Measurements from ENCODE around the gene HHAT. TPM values are rescaled to one million over a fixed set of nuclear protein-coding genes. Genes with fewer than 3 reads are reported as not detected.
A peak's percentile ranks its signal among the peaks of the same experiment; 100 is the strongest.

HHAT gene
- total RNA-seq, 2 donors from 2014 or later, result 1.2 to 1.5 TPM

DNA sequence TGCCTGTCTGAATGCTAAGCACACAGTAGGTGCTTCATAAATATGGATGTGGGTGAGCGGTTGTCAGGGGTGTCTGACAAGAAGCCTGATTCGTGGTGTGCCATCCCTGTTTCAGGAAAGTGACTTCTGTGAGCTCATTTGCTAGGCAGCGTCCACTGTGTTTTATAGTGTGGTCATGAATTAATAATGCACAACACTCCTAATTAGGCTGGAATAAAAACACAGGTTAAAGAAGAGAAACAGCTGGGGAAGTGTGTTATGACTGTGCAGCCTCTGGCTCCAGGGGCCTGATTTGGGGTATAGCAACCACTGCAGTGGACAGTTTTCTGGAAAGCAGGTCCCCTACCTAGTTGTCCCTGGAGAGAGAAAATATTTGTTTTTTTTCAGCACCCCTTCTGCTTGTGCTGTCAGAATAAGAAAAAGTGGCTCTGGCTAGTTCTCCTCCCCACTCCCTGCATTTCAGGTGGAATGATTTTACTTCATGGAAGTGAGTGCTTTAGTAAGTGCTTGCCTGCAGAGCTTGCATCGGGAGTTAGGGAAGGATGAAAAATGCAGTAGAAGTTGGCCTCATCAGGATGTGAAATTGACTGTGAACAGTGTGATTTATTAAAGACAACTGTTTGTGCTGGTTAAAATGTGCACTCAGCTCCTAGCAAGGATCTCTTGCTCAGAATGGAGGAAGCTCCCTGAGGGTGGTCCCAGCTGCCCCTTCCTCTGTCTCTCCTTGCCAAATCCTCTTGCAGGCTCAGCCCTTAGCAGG, 333.8 kb downstream of the HHAT start:
- Mint-ChIP-seq H3K9me3 (peaks cover 2 to 3% of the 10 kb centered on the region in 2 donors), H3K4me1 (ENCODE audit: low read depth) (no peaks in the 10 kb centered on the region), H3K4me3 (no peak overlapping the region), H3K27ac (no peak overlapping the region), H3K27me3 (ENCODE audit: low read depth) (no peaks in the 10 kb centered on the region), H3K36me3 (ENCODE audit: insufficient read depth in 2 of 2) (no peaks in the 10 kb centered on the region)
- ATAC-seq (replicated peaks in 1 of 2), result no peak
- no peak for DNase-seq

DNA sequence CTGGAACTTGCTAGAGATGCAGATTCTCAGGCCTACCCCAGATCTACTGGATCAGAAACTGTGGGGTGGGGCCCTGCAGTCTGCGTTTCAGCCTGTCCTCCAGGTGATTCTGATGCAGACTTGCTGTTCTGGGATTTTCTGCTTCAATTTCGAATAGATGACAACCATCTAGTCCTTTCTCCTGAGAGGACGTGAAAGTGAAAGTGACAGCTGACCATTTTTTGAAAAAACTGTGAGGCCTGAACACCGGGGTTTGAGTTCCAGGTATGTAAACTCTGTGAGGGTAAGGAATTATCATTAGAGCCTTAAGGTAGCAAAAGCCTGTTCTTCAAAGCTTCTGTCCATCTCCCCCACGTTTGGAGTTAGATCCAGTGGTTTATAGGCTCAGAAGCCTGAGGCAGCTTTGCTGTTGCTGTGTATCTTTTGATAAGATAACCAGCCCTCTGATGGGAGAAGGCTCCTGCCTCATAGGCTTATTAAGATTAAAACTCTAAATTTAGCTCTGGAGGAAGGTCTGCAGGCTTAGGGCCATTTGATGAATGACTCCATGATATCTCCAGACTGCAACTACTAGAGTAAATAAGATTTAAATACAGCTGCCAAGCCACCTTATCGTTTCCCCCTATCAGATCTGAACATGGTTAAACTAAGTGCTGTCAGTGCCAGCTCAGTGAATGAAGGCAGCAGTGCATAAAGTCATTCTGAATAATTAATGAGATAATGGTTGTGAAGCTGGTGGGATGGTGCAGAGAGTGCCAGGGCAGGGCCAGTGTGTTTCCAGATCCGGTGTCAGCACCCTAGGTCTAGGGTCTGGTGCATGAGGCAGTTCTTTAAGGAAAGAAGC, 335.2 kb downstream of the HHAT start:
- Mint-ChIP-seq H3K27me3 (ENCODE audit: low read depth) (no peaks in the 10 kb centered on the region), H3K27ac (no peak overlapping the region), H3K4me3 (no peak overlapping the region), H3K36me3 (ENCODE audit: insufficient read depth in 2 of 2) (no peaks in the 10 kb centered on the region), H3K9me3 (no peaks in the 10 kb centered on the region), H3K4me1 (ENCODE audit: low read depth) (no peaks in the 10 kb centered on the region)
- DNase-seq (no peak), ATAC-seq (replicated peaks in 1 of 2) (no peak)

DNA sequence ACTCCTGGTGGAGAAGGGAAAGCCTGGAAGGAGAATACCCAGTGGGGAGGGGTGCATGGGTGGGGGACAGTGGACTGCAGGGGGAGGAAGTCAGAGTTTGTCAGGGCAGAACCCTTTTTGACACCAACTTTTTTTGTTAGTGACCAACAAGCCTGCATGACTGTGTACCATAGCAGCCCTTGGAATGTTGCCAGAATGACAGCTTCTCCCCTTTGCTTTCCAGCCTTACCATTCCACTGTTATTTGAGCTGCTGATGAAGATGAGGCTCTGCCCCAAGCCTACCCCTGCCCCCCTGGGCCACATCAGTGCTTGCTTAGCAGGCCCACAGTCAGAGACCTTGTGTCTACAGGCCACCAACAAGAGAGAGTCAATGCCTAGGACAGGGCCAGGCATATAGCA, 341.2 kb downstream of the HHAT start:
- ATAC-seq (replicated peaks in 1 of 2), result no peak
- Mint-ChIP-seq H3K36me3 (ENCODE audit: insufficient read depth in 2 of 2) (no peaks in the 10 kb centered on the region), H3K27ac (no peak overlapping the region), H3K4me1 (ENCODE audit: low read depth) (no peaks in the 10 kb centered on the region), H3K27me3 (ENCODE audit: low read depth) (no peaks in the 10 kb centered on the region), H3K9me3 (no peaks in the 10 kb centered on the region), H3K4me3 (no peak overlapping the region)
- no peak for DNase-seq

DNA sequence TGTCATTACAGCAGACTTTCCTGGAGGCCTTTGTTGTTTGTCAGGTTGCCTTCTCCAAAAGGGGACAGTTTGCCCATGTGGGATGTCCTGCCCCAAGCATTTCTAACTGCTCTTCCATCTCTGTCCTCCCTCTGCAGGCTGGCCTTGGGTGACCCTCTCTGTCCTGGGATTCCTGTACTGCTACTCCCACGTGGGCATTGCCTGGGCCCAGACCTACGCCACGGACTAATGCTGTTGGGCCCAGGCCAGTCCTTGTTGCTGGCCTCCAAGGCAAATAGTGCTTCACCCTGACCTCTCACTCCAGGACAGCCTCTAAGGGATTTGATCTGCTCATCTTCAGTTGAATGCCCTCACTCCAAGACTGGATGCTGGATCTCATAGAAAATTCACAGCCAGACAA, 345.4 kb downstream of the HHAT start:
- no peaks in the 10 kb centered on the region for H3K4me1 Mint-ChIP-seq (ENCODE audit: low read depth)
- H3K4me3 Mint-ChIP-seq, result no peak overlapping the region
- no peak overlapping the region for H3K27ac Mint-ChIP-seq
- no peaks in the 10 kb centered on the region for H3K9me3 Mint-ChIP-seq
- ATAC-seq (replicated peaks in 1 of 2) (no peak), DNase-seq (no peak)
- H3K27me3 Mint-ChIP-seq (ENCODE audit: low read depth), result no peaks in the 10 kb centered on the region
- no peaks in the 10 kb centered on the region for H3K36me3 Mint-ChIP-seq (ENCODE audit: insufficient read depth in 2 of 2)

DNA sequence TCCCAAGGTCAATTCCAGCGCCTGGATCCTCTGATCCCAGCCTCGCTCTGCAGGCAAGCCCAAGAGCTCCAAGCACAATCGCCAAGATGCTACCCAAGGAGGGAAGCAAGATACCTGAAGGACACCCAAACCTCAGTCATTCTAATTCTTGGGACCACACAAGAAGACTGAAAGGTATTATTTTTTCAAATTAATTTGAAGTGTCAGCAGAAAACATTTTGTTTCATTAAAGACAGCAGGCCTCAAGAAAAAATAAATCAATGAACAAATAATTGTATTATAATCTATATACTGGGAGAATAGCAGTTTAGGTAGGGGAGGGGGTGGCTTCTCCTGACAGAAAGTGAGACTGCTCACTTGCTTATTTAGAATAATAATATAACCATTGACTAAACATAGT, 347.8 kb downstream of the HHAT start:
- DNase-seq, result no peak
- ATAC-seq (replicated peaks in 1 of 2), result no peak
- H3K27me3 Mint-ChIP-seq (ENCODE audit: low read depth), result no peaks in the 10 kb centered on the region
- H3K4me1 Mint-ChIP-seq (ENCODE audit: low read depth), result no peaks in the 10 kb centered on the region
- no peaks in the 10 kb centered on the region for H3K36me3 Mint-ChIP-seq (ENCODE audit: insufficient read depth in 2 of 2)
- H3K4me3 Mint-ChIP-seq, result no peak overlapping the region
- no peak overlapping the region for H3K27ac Mint-ChIP-seq
- H3K9me3 Mint-ChIP-seq, result no peaks in the 10 kb centered on the region

DNA sequence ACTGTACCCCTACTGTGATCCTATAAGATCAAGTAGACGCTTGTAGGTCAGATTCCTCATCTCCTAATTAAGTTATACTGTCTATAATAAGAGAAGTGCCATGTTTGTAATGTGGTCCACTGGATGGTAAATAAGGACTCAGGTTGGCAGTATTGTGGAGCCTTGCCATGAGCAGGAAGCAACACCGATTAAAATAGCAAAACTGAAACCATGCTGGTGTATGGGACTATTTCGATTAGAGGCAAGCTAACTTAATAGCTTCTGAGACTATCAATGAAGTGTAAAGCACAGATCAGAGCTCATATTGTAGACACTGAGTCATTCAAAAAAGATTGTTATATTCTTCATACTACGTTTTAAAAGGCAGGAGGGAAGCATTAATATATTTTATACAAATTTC, 348.8 kb downstream of the HHAT start:
- no peak overlapping the region for H3K27ac Mint-ChIP-seq
- no peaks in the 10 kb centered on the region for H3K9me3 Mint-ChIP-seq
- no peak for ATAC-seq (replicated peaks in 1 of 2)
- H3K36me3 Mint-ChIP-seq (ENCODE audit: insufficient read depth in 2 of 2), result no peaks in the 10 kb centered on the region
- H3K27me3 Mint-ChIP-seq (ENCODE audit: low read depth), result no peaks in the 10 kb centered on the region
- H3K4me3 Mint-ChIP-seq, result no peak overlapping the region
- H3K4me1 Mint-ChIP-seq (ENCODE audit: low read depth), result no peaks in the 10 kb centered on the region
- no peak for DNase-seq

DNA sequence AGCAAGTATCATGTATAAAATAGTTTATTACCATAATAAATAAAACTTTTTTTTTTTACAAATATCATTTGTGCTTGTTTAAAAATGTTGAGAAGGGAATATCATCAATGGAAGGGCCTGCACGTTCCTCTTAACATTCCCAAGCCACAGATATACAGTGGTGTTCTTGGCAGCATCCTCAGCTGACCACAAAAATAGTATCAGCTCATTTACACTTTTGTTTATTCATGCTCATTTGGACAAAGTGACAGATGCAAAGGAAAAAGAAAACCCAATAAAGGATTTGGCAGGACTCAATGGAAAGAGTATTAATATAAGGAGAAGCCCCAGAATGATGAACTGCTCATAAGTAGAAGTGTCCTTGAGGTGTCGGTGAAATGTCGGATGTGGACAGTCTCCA, 349.6 kb downstream of the HHAT start:
- H3K4me1 Mint-ChIP-seq (ENCODE audit: low read depth), result no peaks in the 10 kb centered on the region
- no peak overlapping the region for H3K27ac Mint-ChIP-seq
- DNase-seq (no peak), ATAC-seq (replicated peaks in 1 of 2) (no peak)
- no peak overlapping the region for H3K4me3 Mint-ChIP-seq
- no peaks in the 10 kb centered on the region for H3K36me3 Mint-ChIP-seq (ENCODE audit: insufficient read depth in 2 of 2)
- no peaks in the 10 kb centered on the region for H3K27me3 Mint-ChIP-seq (ENCODE audit: low read depth)
- H3K9me3 Mint-ChIP-seq, result no peaks in the 10 kb centered on the region

DNA sequence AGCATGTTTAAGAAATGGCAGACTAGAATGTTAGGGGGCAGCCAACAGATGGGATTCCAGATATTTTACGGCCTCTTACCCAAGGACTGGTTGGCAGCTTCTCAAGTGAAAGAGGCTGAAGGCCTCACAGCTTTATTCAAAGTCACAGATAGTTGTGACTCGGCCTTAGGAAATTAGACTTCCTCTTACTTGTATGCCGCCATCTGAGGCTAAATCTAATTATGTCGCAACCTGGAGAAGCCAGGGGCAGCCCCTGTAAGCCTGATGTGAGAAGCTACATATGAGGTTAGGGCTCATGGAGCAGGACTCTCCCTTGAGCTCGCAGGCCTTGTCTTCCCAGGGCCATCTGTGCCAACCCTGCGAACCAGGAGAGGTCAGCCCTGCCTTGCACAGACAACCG, 352.5 kb downstream of the HHAT start:
- ATAC-seq (replicated peaks in 1 of 2) (no peak), DNase-seq (no peak)
- Mint-ChIP-seq H3K4me3 (no peak overlapping the region), H3K36me3 (ENCODE audit: insufficient read depth in 2 of 2) (no peaks in the 10 kb centered on the region), H3K9me3 (no peaks in the 10 kb centered on the region), H3K27ac (no peak overlapping the region), H3K4me1 (ENCODE audit: low read depth) (peaks cover 7% of the 10 kb centered on the region), H3K27me3 (ENCODE audit: low read depth) (no peaks in the 10 kb centered on the region)

DNA sequence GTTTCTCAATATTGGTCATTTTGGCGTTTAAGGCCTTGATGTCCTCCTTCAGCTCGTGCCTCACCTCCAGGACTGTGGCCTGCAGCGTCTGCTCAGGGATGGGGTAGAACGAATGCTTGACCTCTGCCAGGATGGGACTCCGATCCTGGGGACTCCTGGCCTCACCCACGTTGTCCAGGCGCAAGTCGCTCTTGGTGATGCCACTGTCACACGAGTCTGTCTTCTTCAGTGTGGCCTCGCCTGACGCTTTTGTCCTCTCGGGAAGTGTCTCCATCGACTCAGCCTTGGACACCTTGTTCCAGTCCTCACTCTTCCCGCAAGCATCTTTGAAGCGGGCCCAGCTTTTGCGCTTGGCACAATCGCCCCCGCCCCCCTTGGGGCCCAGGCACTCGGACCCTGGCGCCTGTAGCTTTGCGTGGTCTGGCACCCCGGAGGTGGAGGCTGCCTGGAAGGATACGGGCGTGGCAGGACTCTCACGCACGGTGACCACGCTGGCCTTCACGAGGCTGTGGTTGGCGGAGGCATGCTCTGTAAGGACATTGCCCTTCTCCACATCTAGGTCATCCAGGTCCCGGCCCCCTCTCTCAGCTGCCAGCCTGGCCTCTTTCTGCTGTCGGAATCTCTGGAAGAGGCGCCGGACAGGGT, 354.8 kb downstream of the HHAT start:
- Mint-ChIP-seq H3K27ac (no peak overlapping the region), H3K4me1 (ENCODE audit: low read depth) (peaks cover 21% of the 10 kb centered on the region), H3K4me3 (no peak overlapping the region), H3K9me3 (no peaks in the 10 kb centered on the region), H3K27me3 (ENCODE audit: low read depth) (peaks cover 4% of the 10 kb centered on the region), H3K36me3 (ENCODE audit: insufficient read depth in 2 of 2) (no peaks in the 10 kb centered on the region)
- no peak for ATAC-seq (replicated peaks in 1 of 2)
- no peak for DNase-seq

DNA sequence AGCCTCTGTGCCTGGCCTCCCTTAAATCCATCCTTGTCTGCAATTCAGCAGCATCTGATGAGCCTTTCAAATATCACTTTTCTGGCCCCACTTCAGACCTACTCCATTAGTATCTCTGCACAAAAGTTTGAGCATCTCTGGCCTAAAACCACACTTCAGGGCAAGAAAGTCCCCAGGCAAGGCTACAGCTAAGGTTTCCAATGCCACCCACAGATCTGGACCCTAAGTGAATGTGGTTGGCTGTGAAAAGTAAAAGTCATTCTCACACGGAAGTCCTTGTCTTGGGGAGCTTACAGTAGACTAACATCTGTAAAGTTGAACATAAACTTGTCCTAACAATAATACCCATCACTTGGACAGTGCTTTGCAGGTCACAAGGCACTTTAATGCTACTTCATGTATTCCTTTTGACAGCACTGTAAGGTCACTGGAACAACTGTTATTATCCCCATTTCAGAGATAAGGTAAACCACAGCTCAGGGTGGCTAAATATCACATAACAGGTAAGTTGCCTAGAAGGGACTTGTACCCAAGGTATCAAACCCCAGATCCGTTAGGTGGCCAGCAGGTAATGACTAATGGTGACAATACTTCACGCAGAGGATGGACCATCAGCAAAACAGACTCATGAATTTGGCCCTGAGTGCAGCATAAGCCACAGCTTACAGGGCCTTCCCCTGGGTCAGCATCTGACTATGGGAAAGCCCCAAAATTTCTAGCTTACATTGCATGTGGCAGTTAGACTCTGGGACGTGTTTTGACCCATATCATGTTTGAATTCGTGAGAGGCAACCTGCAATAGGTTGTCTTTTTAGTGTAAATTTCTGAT, 356.0 kb downstream of the HHAT start:
- peak; percentile 59 to 68 for ATAC-seq (replicated peaks in 1 of 2)
- Mint-ChIP-seq H3K4me3 (no peak overlapping the region), H3K27ac (no peak overlapping the region), H3K4me1 (ENCODE audit: low read depth) (peaks cover 33% of the 10 kb centered on the region), H3K27me3 (ENCODE audit: low read depth) (peaks cover 4% of the 10 kb centered on the region), H3K36me3 (ENCODE audit: insufficient read depth in 2 of 2) (no peaks in the 10 kb centered on the region), H3K9me3 (no peaks in the 10 kb centered on the region)
- peak; percentile 20 to 28 for DNase-seq

DNA sequence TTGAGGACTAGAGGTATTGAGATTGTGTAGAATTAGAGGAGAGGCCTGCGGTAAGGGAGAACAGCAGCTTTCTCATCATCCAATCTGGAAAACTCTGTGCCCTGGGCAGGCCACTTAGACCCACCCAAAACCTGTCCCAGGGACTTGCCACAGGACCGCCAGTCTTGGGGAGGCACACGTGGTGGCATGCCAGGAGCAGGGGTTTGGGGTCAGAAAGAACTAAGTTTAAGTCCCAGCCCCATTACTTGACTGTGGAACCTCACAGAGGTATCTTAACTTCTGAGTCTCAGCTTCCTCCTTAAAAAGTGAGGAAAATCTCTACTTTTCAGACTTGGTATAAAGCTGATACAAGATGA, 356.6 kb downstream of the HHAT start:
- Mint-ChIP-seq H3K36me3 (ENCODE audit: insufficient read depth in 2 of 2) (no peaks in the 10 kb centered on the region), H3K4me3 (no peak overlapping the region), H3K27me3 (ENCODE audit: low read depth) (peaks cover 4% of the 10 kb centered on the region), H3K4me1 (ENCODE audit: low read depth) (peaks cover 33% of the 10 kb centered on the region), H3K9me3 (no peaks in the 10 kb centered on the region), H3K27ac (no peak overlapping the region)
- ATAC-seq (replicated peaks in 1 of 2), result no peak
- no peak for DNase-seq

DNA sequence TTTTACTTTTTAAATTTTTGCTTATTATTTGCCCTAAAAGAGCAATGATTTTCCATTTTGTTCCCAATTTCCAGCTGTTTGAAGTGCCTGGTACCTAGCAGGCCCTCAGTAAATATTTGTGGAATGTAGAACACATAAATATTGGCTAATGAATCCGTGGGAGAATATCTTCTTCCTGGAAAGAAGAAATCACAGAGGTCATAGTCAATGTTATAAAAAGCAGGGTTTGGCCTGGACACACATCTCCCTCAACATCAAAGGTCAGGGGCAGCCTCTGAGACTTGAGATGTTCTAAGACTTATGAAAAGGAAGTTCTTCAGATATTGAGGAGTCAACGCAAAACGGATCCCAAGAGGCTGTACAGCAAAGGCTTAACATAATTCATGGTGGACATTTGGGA, 358.1 kb downstream of the HHAT start:
- no peaks in the 10 kb centered on the region for H3K36me3 Mint-ChIP-seq (ENCODE audit: insufficient read depth in 2 of 2)
- no peak overlapping the region for H3K4me3 Mint-ChIP-seq
- ATAC-seq (replicated peaks in 1 of 2) (no peak), DNase-seq (no peak)
- no peaks in the 10 kb centered on the region for H3K9me3 Mint-ChIP-seq
- no peak overlapping the region for H3K27ac Mint-ChIP-seq
- peaks cover 4% of the 10 kb centered on the region for H3K27me3 Mint-ChIP-seq (ENCODE audit: low read depth)
- H3K4me1 Mint-ChIP-seq (ENCODE audit: low read depth), result peaks cover 33% of the 10 kb centered on the region
